Keratinocyte (primary cell): ENCODE measurements around the gene TSPEAR. TPM values are rescaled to one million over a fixed set of nuclear protein-coding genes. Genes with fewer than 3 reads are reported as not detected.

Experiments
- DNase-seq: peaks from one replicate; pipeline ENCODE4 v3.0.0-alpha.2; 2011; ENCODE audit warnings: low read depth, missing footprints, low spot score
- FAIRE-seq: peaks from 2 replicates; lab custom pipeline; 2011; peaks lifted over from hg19 to GRCh38; lab: Jason Lieb, UNC
- H2AFZ ChIP-seq: 2 replicates; pipeline ENCODE4 v1.6.0; 2012; ENCODE audit warnings: low read length, control low read depth, inconsistent platforms; ENCODE audit not compliant: control insufficient read depth
- H3K27ac ChIP-seq: 2 replicates; pipeline ENCODE4 v1.5.1; 2011; ENCODE audit warnings: low read length; ENCODE audit not compliant: control insufficient read depth, insufficient read depth
- H3K27me3 ChIP-seq: 3 replicates; pipeline ENCODE4 v1.6.0; 2011; ENCODE audit warnings: low read length; ENCODE audit not compliant: control insufficient read depth, insufficient read depth; ENCODE audit errors: extremely low read depth
- H3K36me3 ChIP-seq, 2 experiments: 2 replicates in 1 of 2; 3 replicates in 1 of 2; pipeline ENCODE4 v1.5.1; 2011; ENCODE audit warnings: low read length in 2 of 2, mild to moderate bottlenecking in 1 of 2; ENCODE audit not compliant: control insufficient read depth in 2 of 2, insufficient read depth in 2 of 2; ENCODE audit errors: extremely low read depth in 1 of 2
- H3K4me1 ChIP-seq: 3 replicates; pipeline ENCODE4 v1.5.1; 2011; ENCODE audit warnings: low read length; ENCODE audit not compliant: control insufficient read depth, insufficient read depth; ENCODE audit errors: extremely low read depth
- H3K4me2 ChIP-seq: 3 replicates; pipeline ENCODE4 v1.6.0; 2011; ENCODE audit warnings: low read depth, low read length; ENCODE audit not compliant: control insufficient read depth, insufficient read depth; ENCODE audit errors: extremely low read depth
- H3K4me3 ChIP-seq, 3 experiments: fragments of 200-600 bp in 1 of 3; sonication (generic) in 1 of 3; 2 replicates in 2 of 3; 3 replicates in 1 of 3; pipeline ENCODE4 v1.5.1; 2011 to 2016; ENCODE audit warnings: low read length in 3 of 3, mild to moderate bottlenecking in 3 of 3, control low read depth in 2 of 3, inconsistent platforms in 1 of 3, low read depth in 1 of 3, mixed read lengths in 1 of 3, mixed run types in 1 of 3, moderate library complexity in 1 of 3; ENCODE audit not compliant: control insufficient read depth in 2 of 3, insufficient read depth in 2 of 3; ENCODE audit errors: extremely low read depth in 1 of 3
- H3K79me2 ChIP-seq: 2 replicates; pipeline ENCODE4 v1.6.0; 2012; ENCODE audit warnings: low read length; ENCODE audit not compliant: control insufficient read depth, insufficient read depth
- H3K9ac ChIP-seq: 3 replicates; pipeline ENCODE4 v1.6.0; 2011; ENCODE audit warnings: low read length; ENCODE audit not compliant: control insufficient read depth, insufficient read depth; ENCODE audit errors: extremely low read depth
- H3K9me1 ChIP-seq: 3 replicates; pipeline ENCODE4 v1.6.0; 2011; ENCODE audit warnings: low read length; ENCODE audit not compliant: control insufficient read depth, insufficient read depth; ENCODE audit errors: extremely low read depth
- H3K9me3 ChIP-seq: 2 replicates; pipeline ENCODE4 v1.5.1; 2012; ENCODE audit warnings: low read depth, low read length; ENCODE audit not compliant: control insufficient read depth
- H4K20me1 ChIP-seq: 3 replicates; pipeline ENCODE4 v1.6.0; 2011; ENCODE audit warnings: low read length; ENCODE audit not compliant: control insufficient read depth, insufficient read depth; ENCODE audit errors: extremely low read depth
- EZH2 ChIP-seq: IDR thresholded peaks from one replicate; pipeline ENCODE4 v1.6.1; 2012; ENCODE audit warnings: inconsistent platforms, mild to moderate bottlenecking, low read length, moderate library complexity
- dilution Hi-C: fragments of 300-500 bp; cut with MboI; formaldehyde crosslinking; loops from one replicate; pipeline ENCODE4 v1.7.0; 2020; ENCODE audit warnings: low sequenced_read_pairs; ENCODE audit not compliant: extremely low pct_ligation_motif_present
- polyA plus RNA-seq, 5 experiments: library from polyadenylated mRNA; depleted of rRNA in 3 of 5; stranded (reverse) in 3 of 5; stranded (forward) in 1 of 5; unstranded in 1 of 5; fragments of >200 nt; gene quantifications; 1 replicate in 1 of 5; 2 replicates in 3 of 5; 3 replicates in 1 of 5; pipeline versions ENCODE4 v1.2.1 to v1.2.3, GENCODE V29; 2011 to 2012; ENCODE audit warnings: missing spikeins in 2 of 5, low read depth in 1 of 5, low replicate concordance in 1 of 5
- TF ChIP-seq, protein P1 (sequence below), 3 experiments: IDR thresholded peaks in 1 of 3; conservative IDR thresholded peaks in 1 of 3; optimal IDR thresholded peaks in 1 of 3; 2 replicates in 2 of 3; 3 replicates in 1 of 3; pipeline versions ENCODE3 to v1.5.1; 2011; ENCODE audit warnings: low read length in 3 of 3, mild to moderate bottlenecking in 3 of 3, moderate library complexity in 2 of 3, control low read depth in 1 of 3, inconsistent platforms in 1 of 3; ENCODE audit not compliant: insufficient read depth in 2 of 3; ENCODE audit errors: extremely low read depth in 1 of 3

The TSPEAR gene
- polyA plus RNA-seq, 1 donor (not counting 4 experiments of a cell fraction or from before 2014, with no cell fraction given) = 0.12 TPM

DNA sequence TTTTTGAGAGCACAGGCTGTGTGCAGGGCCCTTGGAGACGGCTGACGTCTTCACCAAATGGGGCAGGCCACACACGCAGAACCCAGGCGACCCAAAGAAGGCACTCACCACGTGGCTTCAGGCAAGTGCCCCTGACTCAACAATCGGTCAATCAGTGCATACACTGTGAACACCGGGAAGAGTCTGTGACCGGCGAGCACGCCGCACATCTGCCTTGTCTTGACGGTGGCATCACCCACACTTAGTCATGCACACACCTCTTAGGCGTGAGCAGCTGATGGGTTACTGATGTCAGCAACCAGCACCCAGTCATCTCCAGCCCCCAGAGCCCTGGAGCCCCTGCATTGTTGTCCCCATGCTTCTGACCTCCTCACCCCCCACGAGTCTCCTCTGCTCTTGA, 261.0 kb downstream of the TSPEAR start:
- no peak overlapping the region for H3K27ac ChIP-seq
- H3K36me3 ChIP-seq = no peaks in the 10 kb centered on the region
- no peaks in the 10 kb centered on the region for H3K4me1 ChIP-seq
- H3K9me1 ChIP-seq = no peaks in the 10 kb centered on the region
- FAIRE-seq (no peak), DNase-seq (no peak)
- H3K4me3 ChIP-seq = no peak overlapping the region
- H2AFZ ChIP-seq = no peak overlapping the region
- TF ChIP-seq EZH2 = no peak
- TF ChIP-seq, protein P1, sequence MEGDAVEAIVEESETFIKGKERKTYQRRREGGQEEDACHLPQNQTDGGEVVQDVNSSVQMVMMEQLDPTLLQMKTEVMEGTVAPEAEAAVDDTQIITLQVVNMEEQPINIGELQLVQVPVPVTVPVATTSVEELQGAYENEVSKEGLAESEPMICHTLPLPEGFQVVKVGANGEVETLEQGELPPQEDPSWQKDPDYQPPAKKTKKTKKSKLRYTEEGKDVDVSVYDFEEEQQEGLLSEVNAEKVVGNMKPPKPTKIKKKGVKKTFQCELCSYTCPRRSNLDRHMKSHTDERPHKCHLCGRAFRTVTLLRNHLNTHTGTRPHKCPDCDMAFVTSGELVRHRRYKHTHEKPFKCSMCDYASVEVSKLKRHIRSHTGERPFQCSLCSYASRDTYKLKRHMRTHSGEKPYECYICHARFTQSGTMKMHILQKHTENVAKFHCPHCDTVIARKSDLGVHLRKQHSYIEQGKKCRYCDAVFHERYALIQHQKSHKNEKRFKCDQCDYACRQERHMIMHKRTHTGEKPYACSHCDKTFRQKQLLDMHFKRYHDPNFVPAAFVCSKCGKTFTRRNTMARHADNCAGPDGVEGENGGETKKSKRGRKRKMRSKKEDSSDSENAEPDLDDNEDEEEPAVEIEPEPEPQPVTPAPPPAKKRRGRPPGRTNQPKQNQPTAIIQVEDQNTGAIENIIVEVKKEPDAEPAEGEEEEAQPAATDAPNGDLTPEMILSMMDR (optimal IDR thresholded peaks at IDR 0.05 in 1 of 3, IDR thresholded peaks at IDR 0.05 in 1 of 3, conservative IDR thresholded peaks at IDR 0.05 in 1 of 3; ENCODE audit: extremely low read depth in 1 of 3, insufficient read depth in 2 of 3, low read length in 3 of 3) = no peak
- dilution Hi-C loops = no loop called here
- no peak overlapping the region for H3K4me2 ChIP-seq
- no peaks in the 10 kb centered on the region for H3K9me3 ChIP-seq
- peaks cover 28% of the 10 kb centered on the region for H3K27me3 ChIP-seq
- no peaks in the 10 kb centered on the region for H4K20me1 ChIP-seq
- no peaks in the 10 kb centered on the region for H3K79me2 ChIP-seq
- H3K9ac ChIP-seq = no peak overlapping the region

DNA sequence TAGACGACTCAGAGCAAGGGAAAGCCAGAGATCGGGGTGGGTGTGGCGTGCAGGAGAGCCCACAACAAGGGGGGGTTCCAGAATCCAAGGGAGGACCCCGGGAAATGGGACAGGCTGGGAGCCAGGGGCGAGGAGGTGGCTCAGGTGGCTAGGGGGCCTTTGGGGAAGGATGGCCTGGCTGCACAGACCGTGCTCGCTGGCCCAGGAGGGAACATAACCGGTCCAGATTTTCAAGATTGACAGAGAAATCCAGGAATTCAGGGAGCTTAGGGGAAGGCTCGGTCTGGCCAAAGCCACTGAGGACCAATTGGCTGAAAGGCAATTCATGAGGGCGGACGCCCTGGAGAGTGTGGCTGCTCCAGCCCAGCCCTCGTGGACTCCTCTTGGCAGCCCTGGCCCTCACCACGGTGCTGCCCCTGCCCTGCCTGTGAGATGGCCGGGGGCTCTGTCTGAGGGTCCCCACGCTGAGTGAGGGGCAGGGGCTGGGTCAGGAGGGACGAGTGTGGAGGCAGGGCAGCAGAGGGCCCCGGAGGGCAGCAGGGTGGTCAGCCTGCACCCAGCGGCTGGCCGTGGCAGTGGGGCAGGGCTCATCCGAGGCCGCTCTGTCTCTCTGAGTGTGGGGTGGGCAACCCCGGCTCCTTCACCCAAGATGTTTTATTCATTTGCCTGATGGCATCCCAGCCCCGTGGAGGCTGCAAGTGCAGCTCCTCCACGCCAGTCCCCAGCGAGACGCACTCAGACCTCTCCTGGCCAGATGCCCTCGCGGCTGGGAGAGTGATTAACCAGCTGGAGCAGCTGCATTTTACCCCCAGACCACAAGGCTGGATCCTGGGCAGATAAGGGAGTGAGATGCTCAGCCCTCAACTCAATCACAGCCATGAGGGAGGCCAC, 261.7 kb downstream of the TSPEAR start:
- dilution Hi-C loops = no loop called here
- Histone ChIP-seq H3K9me3 (no peaks in the 10 kb centered on the region), H4K20me1 (no peaks in the 10 kb centered on the region), H3K79me2 (no peaks in the 10 kb centered on the region), H2AFZ (no peak overlapping the region), H3K4me2 (no peak overlapping the region), H3K9me1 (no peaks in the 10 kb centered on the region), H3K4me1 (no peaks in the 10 kb centered on the region), H3K4me3 (no peak overlapping the region), H3K36me3 (no peaks in the 10 kb centered on the region), H3K9ac (no peak overlapping the region), H3K27me3 (peaks cover 28% of the 10 kb centered on the region), H3K27ac (no peak overlapping the region)
- no peak for TF ChIP-seq EZH2
- TF ChIP-seq, protein P1 (optimal IDR thresholded peaks at IDR 0.05 in 1 of 3, IDR thresholded peaks at IDR 0.05 in 1 of 3, conservative IDR thresholded peaks at IDR 0.05 in 1 of 3; ENCODE audit: extremely low read depth in 1 of 3, insufficient read depth in 2 of 3, low read length in 3 of 3) = no peak
- FAIRE-seq (no peak), DNase-seq (no peak)
